ENCODE results near the gene CHMP3.
"Not testable (repeated sequence)": the region's sequence is repeated elsewhere in the genome, so short reads cannot be mapped to it uniquely, and the experiment has no call there.

The CHMP3 gene

DNA sequence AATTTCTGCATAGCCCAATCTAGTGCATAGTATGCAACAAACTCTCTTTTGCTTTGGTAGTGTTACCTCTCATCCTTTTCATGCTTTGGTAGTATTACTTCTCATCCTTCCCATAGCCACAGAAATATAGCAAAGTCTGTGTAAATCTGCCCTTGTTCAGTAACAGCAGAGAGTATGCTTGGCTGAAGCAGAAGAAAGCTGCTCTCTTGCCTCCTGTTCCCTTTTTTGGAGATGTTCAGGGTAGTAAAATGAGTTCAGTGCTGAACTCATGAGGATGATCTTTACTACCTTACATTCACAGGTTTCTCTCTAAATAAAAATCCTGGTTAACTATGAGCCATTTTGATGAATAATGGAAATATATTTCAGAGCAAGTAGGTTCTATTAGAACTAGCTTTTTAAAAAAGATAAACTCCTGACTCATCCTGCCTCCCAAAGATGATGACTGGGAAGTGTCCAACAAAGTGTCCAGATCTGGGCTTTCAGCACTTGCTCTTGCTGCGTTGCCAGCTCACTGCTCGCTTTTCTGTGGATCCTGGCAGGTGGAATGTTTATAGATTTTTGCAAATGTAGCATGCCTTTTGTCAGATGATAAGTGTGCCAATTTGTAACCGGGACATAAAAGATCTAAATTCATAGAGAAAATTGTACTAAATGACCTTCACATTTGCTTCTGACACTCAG, 29.4 kb upstream of the CHMP3 start:
- Histone ChIP-seq H2AFZ (ENCODE audit: low read depth, low read length) (no peak overlapping the region), H3K9me3 (ENCODE audit: insufficient read depth, low read length, severe bottlenecking) (no peaks in the 10 kb centered on the region), H3K4me3 (ENCODE audit: low read depth in 1 of 2, low read length in 2 of 2) (no peak overlapping the region), H3K4me1 (ENCODE audit: insufficient read depth, low read length) (no peaks in the 10 kb centered on the region), H4K20me1 (ENCODE audit: insufficient read depth, low read length) (no peaks in the 10 kb centered on the region), H3K4me2 (ENCODE audit: insufficient read depth, low read length) (no peak overlapping the region), H3K9ac (ENCODE audit: low read depth, low read length) (no peak overlapping the region), H3K27ac (ENCODE audit: low read length) (no peak overlapping the region), H3K36me3 (ENCODE audit: insufficient read depth, low read length) (no peaks in the 10 kb centered on the region), H3K79me2 (ENCODE audit: insufficient read depth, low read length) (no peaks in the 10 kb centered on the region), H3K27me3 (ENCODE audit: insufficient read depth, low read length, poor library complexity) (no peaks in the 10 kb centered on the region)
- TF ChIP-seq, protein P1, sequence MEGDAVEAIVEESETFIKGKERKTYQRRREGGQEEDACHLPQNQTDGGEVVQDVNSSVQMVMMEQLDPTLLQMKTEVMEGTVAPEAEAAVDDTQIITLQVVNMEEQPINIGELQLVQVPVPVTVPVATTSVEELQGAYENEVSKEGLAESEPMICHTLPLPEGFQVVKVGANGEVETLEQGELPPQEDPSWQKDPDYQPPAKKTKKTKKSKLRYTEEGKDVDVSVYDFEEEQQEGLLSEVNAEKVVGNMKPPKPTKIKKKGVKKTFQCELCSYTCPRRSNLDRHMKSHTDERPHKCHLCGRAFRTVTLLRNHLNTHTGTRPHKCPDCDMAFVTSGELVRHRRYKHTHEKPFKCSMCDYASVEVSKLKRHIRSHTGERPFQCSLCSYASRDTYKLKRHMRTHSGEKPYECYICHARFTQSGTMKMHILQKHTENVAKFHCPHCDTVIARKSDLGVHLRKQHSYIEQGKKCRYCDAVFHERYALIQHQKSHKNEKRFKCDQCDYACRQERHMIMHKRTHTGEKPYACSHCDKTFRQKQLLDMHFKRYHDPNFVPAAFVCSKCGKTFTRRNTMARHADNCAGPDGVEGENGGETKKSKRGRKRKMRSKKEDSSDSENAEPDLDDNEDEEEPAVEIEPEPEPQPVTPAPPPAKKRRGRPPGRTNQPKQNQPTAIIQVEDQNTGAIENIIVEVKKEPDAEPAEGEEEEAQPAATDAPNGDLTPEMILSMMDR (IDR thresholded peaks at IDR 0.05; ENCODE audit: borderline replicate concordance, extremely low read depth, low read length, poor library complexity, severe bottlenecking): no peak
- TF ChIP-seq EZH2 (IDR thresholded peaks at IDR 0.05; ENCODE audit: borderline replicate concordance, low read depth, low read length, severe bottlenecking): no peak
- no peak for ATAC-seq (ENCODE audit: insufficient read depth, low read depth)
- DNase-seq: no peak

DNA sequence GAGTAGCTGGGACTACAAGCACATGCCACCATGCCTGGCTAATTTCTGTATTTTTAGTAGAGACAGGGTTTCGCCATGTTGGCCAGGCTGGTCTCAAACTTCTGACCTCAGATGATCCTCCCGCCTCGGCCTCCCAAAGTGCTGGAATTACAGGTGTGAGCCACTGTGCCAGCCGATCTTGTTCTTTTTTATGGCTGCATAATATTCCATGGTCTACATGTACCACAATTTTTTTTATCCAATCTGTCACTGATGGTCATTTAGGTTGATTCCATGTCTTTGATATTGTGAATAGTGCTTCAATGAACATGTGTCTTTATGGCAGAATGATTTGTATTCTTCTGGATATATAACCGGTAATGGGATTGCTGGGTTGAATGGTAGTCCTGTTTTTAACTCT, 26.5 kb upstream of the CHMP3 start:
- H3K27me3 ChIP-seq (ENCODE audit: insufficient read depth, low read length, poor library complexity); H3K27ac ChIP-seq (ENCODE audit: low read length); H3K4me3 ChIP-seq (ENCODE audit: low read depth in 1 of 2, low read length in 2 of 2); DNase-seq; H3K9me3 ChIP-seq (ENCODE audit: insufficient read depth, low read length, severe bottlenecking); H3K9ac ChIP-seq (ENCODE audit: low read depth, low read length); H4K20me1 ChIP-seq (ENCODE audit: insufficient read depth, low read length); H3K36me3 ChIP-seq (ENCODE audit: insufficient read depth, low read length); H2AFZ ChIP-seq (ENCODE audit: low read depth, low read length); H3K79me2 ChIP-seq (ENCODE audit: insufficient read depth, low read length); H3K4me2 ChIP-seq (ENCODE audit: insufficient read depth, low read length); ATAC-seq (ENCODE audit: insufficient read depth, low read depth); H3K4me1 ChIP-seq (ENCODE audit: insufficient read depth, low read length): not testable (repeated sequence)

DNA sequence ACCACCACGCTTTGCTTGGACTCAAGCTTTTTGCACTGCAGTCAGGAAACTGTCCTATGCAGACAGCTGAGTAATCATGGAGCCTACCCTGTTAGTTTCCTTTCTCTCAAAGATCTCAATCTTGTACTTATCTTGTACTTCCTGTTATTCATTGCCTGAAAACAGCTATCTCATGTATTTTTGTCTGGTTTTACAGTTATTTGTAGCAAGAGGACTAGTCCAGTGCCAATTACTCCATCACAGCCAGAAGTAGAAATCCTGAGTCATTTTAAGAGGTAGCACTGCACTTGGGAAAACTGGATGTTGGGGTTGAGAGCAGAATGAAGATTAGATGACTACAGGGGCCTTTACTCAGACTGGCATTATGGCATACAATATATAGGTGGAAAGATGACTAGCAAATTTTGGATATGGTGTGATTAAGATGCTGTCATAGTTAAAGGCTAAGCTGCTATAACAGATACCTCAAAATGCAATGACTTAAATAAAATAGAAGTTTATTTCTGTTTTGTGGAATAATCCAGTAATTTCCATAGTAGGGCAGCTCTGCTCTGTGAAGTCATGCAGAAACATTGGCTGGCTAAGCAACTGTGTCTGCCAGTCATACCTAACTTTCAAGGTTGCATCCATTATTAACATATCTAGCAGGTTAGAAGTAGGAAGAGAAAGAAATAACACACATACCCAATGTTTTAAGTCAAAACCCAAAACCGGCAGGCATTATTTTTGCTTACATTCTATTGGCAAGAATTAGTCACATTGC, 21.1 kb upstream of the CHMP3 start:
- H3K4me2 ChIP-seq (ENCODE audit: insufficient read depth, low read length): peak overlapping the region; percentile 36; the same call in 1 of the 2 replicates
- no peak for DNase-seq
- H3K27ac ChIP-seq (ENCODE audit: low read length): peak overlapping the region; percentile 73
- peaks cover 12% of the 10 kb centered on the region for H3K4me1 ChIP-seq (ENCODE audit: insufficient read depth, low read length)
- H4K20me1 ChIP-seq (ENCODE audit: insufficient read depth, low read length): no peaks in the 10 kb centered on the region
- peak; percentile 82 for ATAC-seq (ENCODE audit: insufficient read depth, low read depth)
- no peak for TF ChIP-seq EZH2 (IDR thresholded peaks at IDR 0.05; ENCODE audit: borderline replicate concordance, low read depth, low read length, severe bottlenecking)
- TF ChIP-seq, protein P1 (IDR thresholded peaks at IDR 0.05; ENCODE audit: borderline replicate concordance, extremely low read depth, low read length, poor library complexity, severe bottlenecking): no peak
- H2AFZ ChIP-seq (ENCODE audit: low read depth, low read length): peak overlapping the region; percentile 90
- H3K27me3 ChIP-seq (ENCODE audit: insufficient read depth, low read length, poor library complexity): no peaks in the 10 kb centered on the region
- no peaks in the 10 kb centered on the region for H3K36me3 ChIP-seq (ENCODE audit: insufficient read depth, low read length)
- no peaks in the 10 kb centered on the region for H3K9me3 ChIP-seq (ENCODE audit: insufficient read depth, low read length, severe bottlenecking)
- no peak overlapping the region for H3K4me3 ChIP-seq (ENCODE audit: low read depth in 1 of 2, low read length in 2 of 2)
- H3K9ac ChIP-seq (ENCODE audit: low read depth, low read length): peak overlapping the region; percentile 28; the same call in 1 of the 2 replicates
- no peaks in the 10 kb centered on the region for H3K79me2 ChIP-seq (ENCODE audit: insufficient read depth, low read length)

DNA sequence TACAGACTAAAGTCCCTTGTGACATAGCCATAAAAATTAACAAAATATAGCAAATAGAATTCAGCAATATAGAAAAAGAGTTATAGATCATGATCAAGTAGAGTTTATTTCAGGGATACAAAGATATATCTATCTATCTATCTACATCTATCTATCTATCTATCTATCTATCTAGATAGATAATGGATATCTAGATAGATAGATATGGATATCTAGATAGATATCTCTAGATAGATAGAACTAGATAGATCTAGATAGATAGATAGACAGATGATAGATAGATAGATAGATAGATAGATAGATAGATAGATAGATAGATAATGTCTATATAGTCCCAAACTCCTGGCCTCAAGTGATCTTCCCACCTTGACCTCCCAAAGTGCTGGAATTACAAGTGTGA, 17.3 kb upstream of the CHMP3 start:
- Histone ChIP-seq H3K27me3 (ENCODE audit: insufficient read depth, low read length, poor library complexity) (no peaks in the 10 kb centered on the region), H2AFZ (ENCODE audit: low read depth, low read length) (no peak overlapping the region), H3K9me3 (ENCODE audit: insufficient read depth, low read length, severe bottlenecking) (no peaks in the 10 kb centered on the region), H3K4me3 (ENCODE audit: low read depth in 1 of 2, low read length in 2 of 2) (no peak overlapping the region), H3K4me2 (ENCODE audit: insufficient read depth, low read length) (no peak overlapping the region), H3K4me1 (ENCODE audit: insufficient read depth, low read length) (peaks cover 12% of the 10 kb centered on the region), H3K9ac (ENCODE audit: low read depth, low read length) (no peak overlapping the region), H3K79me2 (ENCODE audit: insufficient read depth, low read length) (no peaks in the 10 kb centered on the region), H4K20me1 (ENCODE audit: insufficient read depth, low read length) (no peaks in the 10 kb centered on the region), H3K36me3 (ENCODE audit: insufficient read depth, low read length) (no peaks in the 10 kb centered on the region), H3K27ac (ENCODE audit: low read length) (no peak overlapping the region)
- no peak for TF ChIP-seq EZH2 (IDR thresholded peaks at IDR 0.05; ENCODE audit: borderline replicate concordance, low read depth, low read length, severe bottlenecking)
- TF ChIP-seq, protein P1 (IDR thresholded peaks at IDR 0.05; ENCODE audit: borderline replicate concordance, extremely low read depth, low read length, poor library complexity, severe bottlenecking): no peak
- ATAC-seq (ENCODE audit: insufficient read depth, low read depth): no peak
- DNase-seq: no peak
